Small intestine (tissue), 7 donors: ENCODE measurements around the gene COQ10A. TPM values are rescaled to one million over a fixed set of nuclear protein-coding genes. Genes with fewer than 3 reads are reported as not detected.

Experiments
- DNase-seq, 2 donors: peaks; one replicate each; pipeline versions ENCODE4 v3.0.0 to v3.0.0-alpha.2; 2013
- FAIRE-seq: peaks from 2 replicates; lab custom pipeline; 2012; peaks lifted over from hg19 to GRCh38; lab: Jason Lieb, UNC
- H3K27ac ChIP-seq, 3 donors: one replicate each; pipeline ENCODE4 v1.5.1; 2013; ENCODE audit warnings: low read length in 2 of 3, mild to moderate bottlenecking in 2 of 3, control low read depth in 1 of 3, inconsistent platforms in 1 of 3, low read depth in 1 of 3, moderate library complexity in 1 of 3
- H3K27me3 ChIP-seq, 3 donors: one replicate each; pipeline ENCODE4 v1.6.1; 2013; ENCODE audit warnings: low read length in 3 of 3, inconsistent platforms in 1 of 3; ENCODE audit not compliant: control insufficient read depth in 3 of 3, insufficient read depth in 3 of 3
- H3K36me3 ChIP-seq, 3 donors: one replicate each; pipeline ENCODE4 v1.6.1; 2013; ENCODE audit warnings: low read length in 3 of 3, inconsistent platforms in 1 of 3, low read depth in 1 of 3, mild to moderate bottlenecking in 1 of 3, moderate library complexity in 1 of 3; ENCODE audit not compliant: control insufficient read depth in 3 of 3, insufficient read depth in 2 of 3
- H3K4me1 ChIP-seq, 3 donors: one replicate each; pipeline ENCODE4 v1.6.1; 2013; ENCODE audit warnings: low read length in 2 of 3, inconsistent platforms in 1 of 3, low read depth in 1 of 3, mild to moderate bottlenecking in 1 of 3, moderate library complexity in 1 of 3; ENCODE audit not compliant: control insufficient read depth in 3 of 3, insufficient read depth in 2 of 3
- H3K4me3 ChIP-seq, 3 donors: one replicate each; pipeline ENCODE4 v1.5.1; 2013; ENCODE audit warnings: low read length in 3 of 3, control low read depth in 1 of 3, inconsistent platforms in 1 of 3, low read depth in 1 of 3, mild to moderate bottlenecking in 1 of 3, moderate library complexity in 1 of 3
- H3K9me3 ChIP-seq, 2 donors: one replicate each; pipeline ENCODE4 v1.6.1; 2013; ENCODE audit warnings: low read depth in 1 of 2, low read length in 1 of 2; ENCODE audit not compliant: control insufficient read depth in 2 of 2, insufficient read depth in 1 of 2
- WGBS, 3 donors: extraction: QIAGEN DNeasy Blood & Tissue Kit; methylation state at CpG; one replicate each; pipeline ENCODE4 v1.1.7; 2013; 5-methylcytosine and 5-hydroxymethylcytosine counted together
- polyA plus RNA-seq, 4 donors: library from polyadenylated mRNA; stranded (reverse) in 3 of 4; unstranded in 1 of 4; fragments of 200-250 nt in 3 of 4; fragments of 120-200 nt in 1 of 4; gene quantifications; one replicate each; pipeline versions ENCODE4 v1.2.1 to v1.2.3, GENCODE V29; 2013
- donor health status: healthy with polysubstance abuse.
- donor health status: control.
- donor health status: control.
- donor health status: Bipolar disorder and iron deficiency.
- donor health status: healthy.

The COQ10A gene
- polyA plus RNA-seq, 4 donors = 5.4 to 10.5 (median 8.0) TPM

DNA sequence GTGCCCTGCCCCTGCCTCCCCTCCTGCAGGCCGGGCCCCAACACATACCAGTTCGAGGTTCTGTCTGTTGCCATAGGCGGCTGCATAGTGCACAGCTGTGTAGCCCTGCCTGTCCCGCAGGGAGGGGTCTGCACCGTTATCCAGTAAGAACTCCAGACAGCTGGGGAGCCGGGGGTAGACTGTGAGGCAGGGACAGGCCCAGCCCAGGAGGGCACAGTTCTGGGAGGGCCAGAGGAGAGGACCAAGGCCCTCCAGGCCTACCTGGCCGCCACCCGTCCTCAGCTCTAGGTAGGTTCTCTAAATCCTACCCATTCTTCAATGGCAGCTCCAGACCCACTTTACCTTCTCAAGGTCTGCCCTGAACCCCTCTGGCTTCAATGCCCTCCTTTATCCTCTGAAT, 18.0 kb upstream of the COQ10A start:
- FAIRE-seq (no peak), DNase-seq (no peak)
- peaks cover 39 to 87% (median 50%) of the 10 kb centered on the region in 3 donors for H3K36me3 ChIP-seq
- no peak overlapping the region for H3K4me3 ChIP-seq
- H3K27me3 ChIP-seq = no peaks in the 10 kb centered on the region
- H3K27ac ChIP-seq = no peak overlapping the region
- H3K4me1 ChIP-seq = peaks cover 0 to 9% (median 0%) of the 10 kb centered on the region in 3 donors
- WGBS, 3 donors = 85 to 95% (median 94%) methylated on average over 6 to 8 of the region's 8 CpGs
- H3K9me3 ChIP-seq = no peaks in the 10 kb centered on the region

- H3K27me3 ChIP-seq = no peaks in the 10 kb centered on the region
- H3K27ac ChIP-seq = no peak overlapping the region
- DNase-seq = no peak
- no peak overlapping the region for H3K4me3 ChIP-seq
- WGBS, 3 donors = 92 to 100% (median 94%) methylated on average over 3 of the region's 3 CpGs
- FAIRE-seq = no peak
- H3K4me1 ChIP-seq = peaks cover 0 to 12% (median 3%) of the 10 kb centered on the region in 3 donors
- H3K9me3 ChIP-seq = no peaks in the 10 kb centered on the region
- peaks cover 21 to 90% (median 40%) of the 10 kb centered on the region in 3 donors for H3K36me3 ChIP-seq
Observed at GRCh38 chr12:56252649-56253048, 14.1 kb upstream of the COQ10A start.

- FAIRE-seq (no peak), DNase-seq (no peak)
- 92 to 99% (median 97%) methylated on average over 11 of the region's 11 CpGs for WGBS, 3 donors
- H3K4me1 ChIP-seq = peaks cover 0 to 12% (median 3%) of the 10 kb centered on the region in 3 donors
- peaks cover 16 to 86% (median 35%) of the 10 kb centered on the region in 3 donors for H3K36me3 ChIP-seq
- no peak overlapping the region for H3K27ac ChIP-seq
- H3K9me3 ChIP-seq = no peaks in the 10 kb centered on the region
- H3K27me3 ChIP-seq = no peaks in the 10 kb centered on the region
- H3K4me3 ChIP-seq = no peak overlapping the region
Observed at GRCh38 chr12:56253091-56253490, 13.7 kb upstream of the COQ10A start.

DNA sequence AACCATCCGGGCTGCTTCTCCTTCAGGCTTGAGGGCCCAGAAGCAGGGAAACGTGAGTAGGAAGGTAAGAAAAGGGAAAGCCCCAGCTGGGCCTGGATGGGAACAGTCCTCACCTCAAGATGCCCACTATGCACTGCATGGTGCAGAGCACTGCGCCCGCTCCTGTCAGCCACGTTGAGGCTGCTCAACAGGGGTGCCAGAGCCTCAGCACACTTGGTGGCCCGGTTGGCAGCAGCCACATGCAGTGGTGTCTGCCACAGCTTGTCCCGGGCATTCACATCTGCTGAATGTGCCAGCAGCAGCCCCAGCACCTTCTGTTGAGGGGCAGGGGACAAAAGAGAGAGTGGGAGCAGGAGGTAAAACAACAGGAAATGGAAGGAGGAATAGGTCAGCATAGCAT, 11.1 kb upstream of the COQ10A start:
- no peak overlapping the region for H3K4me3 ChIP-seq
- H3K4me1 ChIP-seq = peaks cover 0 to 17% (median 3%) of the 10 kb centered on the region in 3 donors
- DNase-seq (no peak), FAIRE-seq (no peak)
- WGBS, 3 donors = 88 to 94% (median 93%) methylated on average over 7 of the region's 7 CpGs
- H3K27me3 ChIP-seq = no peaks in the 10 kb centered on the region
- peaks cover 6 to 62% (median 27%) of the 10 kb centered on the region in 3 donors for H3K36me3 ChIP-seq
- no peaks in the 10 kb centered on the region for H3K9me3 ChIP-seq
- no peak overlapping the region for H3K27ac ChIP-seq

DNA sequence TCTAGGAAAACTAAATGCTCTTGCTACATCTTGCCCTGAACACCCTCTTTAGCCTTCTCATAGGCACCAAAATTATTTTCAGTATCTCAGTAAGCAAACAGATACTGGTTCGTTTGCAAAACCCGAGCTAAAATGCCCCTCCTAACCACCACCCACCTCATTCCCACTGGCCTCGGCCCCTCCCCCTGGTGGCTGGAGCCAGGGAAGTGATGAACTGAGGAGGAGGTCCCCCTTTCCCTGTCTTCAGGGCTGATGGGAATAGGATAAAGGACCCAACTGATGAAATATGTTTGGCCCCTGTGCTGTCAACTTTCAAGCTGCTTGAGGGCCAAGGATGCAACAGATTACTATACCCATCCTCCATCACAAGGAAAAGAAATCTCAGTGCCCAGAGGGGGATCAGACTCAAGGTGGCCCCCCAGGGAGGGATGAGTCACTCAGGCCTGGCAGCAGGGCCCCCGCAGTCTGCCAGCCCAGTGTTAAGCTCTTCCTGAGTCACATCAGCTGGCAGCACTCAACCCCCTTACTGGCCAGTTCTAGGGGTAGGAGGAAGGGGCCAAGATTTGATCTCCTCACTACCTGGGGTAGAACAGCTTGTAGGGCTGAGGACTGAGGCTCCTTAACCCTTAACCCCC, 10.3 kb upstream of the COQ10A start:
- 48 to 51% (median 49%) methylated on average over 4 of the region's 4 CpGs for WGBS, 3 donors
- DNase-seq (no peak), FAIRE-seq (no peak)
- Histone ChIP-seq H3K36me3 (peaks cover 6 to 58% (median 26%) of the 10 kb centered on the region in 3 donors), H3K27ac (no peak overlapping the region), H3K4me1 (peaks cover 0 to 20% (median 3%) of the 10 kb centered on the region in 3 donors), H3K9me3 (no peaks in the 10 kb centered on the region), H3K27me3 (no peaks in the 10 kb centered on the region), H3K4me3 (peak overlapping the region in 1 of 3 donors; percentile 68)

GRCh38 chr12:56257071-56257470, 9.7 kb upstream of the COQ10A start:
- H3K4me1 ChIP-seq = peaks cover 0 to 25% (median 3%) of the 10 kb centered on the region in 3 donors
- DNase-seq (no peak), FAIRE-seq (no peak)
- WGBS, 3 donors = 47 to 62% (median 61%) methylated on average over 8 of the region's 8 CpGs
- peaks cover 6 to 52% (median 20%) of the 10 kb centered on the region in 3 donors for H3K36me3 ChIP-seq
- H3K27me3 ChIP-seq = no peaks in the 10 kb centered on the region
- no peaks in the 10 kb centered on the region for H3K9me3 ChIP-seq
- peak overlapping the region; percentile 59 to 81 (median 68) for H3K4me3 ChIP-seq
- H3K27ac ChIP-seq = no peak overlapping the region

- peaks cover 6 to 47% (median 16%) of the 10 kb centered on the region in 3 donors for H3K36me3 ChIP-seq
- peaks cover 0 to 27% (median 3%) of the 10 kb centered on the region in 3 donors for H3K4me1 ChIP-seq
- peak overlapping the region; percentile 59 to 81 (median 68) for H3K4me3 ChIP-seq
- H3K27ac ChIP-seq = peak overlapping the region in 2 of 3 donors; percentile 61 to 66
- FAIRE-seq = no peak
- 0 to 2% (median 0%) methylated on average over 26 to 27 of the region's 27 CpGs for WGBS, 3 donors
- H3K9me3 ChIP-seq = no peaks in the 10 kb centered on the region
- H3K27me3 ChIP-seq = no peaks in the 10 kb centered on the region
- DNase-seq = peak; percentile 37 to 54
Observed at GRCh38 chr12:56257491-56258067, 9.2 kb upstream of the COQ10A start.

- H3K27me3 ChIP-seq = no peaks in the 10 kb centered on the region
- FAIRE-seq (no peak), DNase-seq (peak; percentile 75 to 95)
- peaks cover 6 to 40% (median 13%) of the 10 kb centered on the region in 3 donors for H3K36me3 ChIP-seq
- H3K4me3 ChIP-seq = peak within 1 kb of the TSS; percentile 59 to 81 (median 68)
- WGBS, 3 donors = 0 to 1% (median 1%) methylated on average over 30 to 78 of the region's 78 CpGs
- H3K4me1 ChIP-seq = peaks cover 0 to 27% (median 3%) of the 10 kb centered on the region in 3 donors
- no peaks in the 10 kb centered on the region for H3K9me3 ChIP-seq
- peak within 1 kb of the TSS; percentile 56 to 77 (median 66) for H3K27ac ChIP-seq
Observed at GRCh38 chr12:56258068-56258819, 8.5 kb upstream of the COQ10A start, which contains the start of gene ANKRD52. TSS of gene ANKRD52 (minus strand) at chr12:56258384. CDS start at chr12:56258269, 115 bp downstream.
